AG20443 (cell line): ENCODE data around the gene SLC10A6.

Source experiments
- DNase-seq: peaks from one replicate; pipeline ENCODE4 v3.0.0; 2012; ENCODE audit warnings: low spot score, mixed read lengths

SLC10A6 gene

GRCh38 chr4:86778175-86778574 lies 71.0 kb downstream of the SLC10A6 start:
- no peak for DNase-seq

GRCh38 chr4:86775061-86775460 lies 74.1 kb downstream of the SLC10A6 start:
- DNase-seq, result no peak
